Myocyte (in vitro differentiated cells): ENCODE data around the gene FCER1G. TPM values are rescaled to one million over a fixed set of nuclear protein-coding genes. Genes with fewer than 3 reads are reported as not detected.
A peak's percentile ranks its signal among the peaks of the same experiment; 100 is the strongest.

Experiments used
- DNase-seq: peaks from one replicate; pipeline ENCODE4 v3.0.0-alpha.2; 2012; ENCODE audit warnings: low read depth
- polyA plus RNA-seq: library from polyadenylated mRNA; unstranded; fragments of >200 nt; gene quantifications from one replicate; pipeline ENCODE4 v1.2.1, GENCODE V29; 2012; ENCODE audit warnings: missing spikeins
- total RNA-seq: library from RNA; depleted of rRNA; stranded (reverse); fragments of >200 nt; gene quantifications from 2 replicates; pipeline ENCODE4 v1.2.3, GENCODE V29; 2014

The FCER1G gene
- total RNA-seq, result not detected in 2 replicates
- 1.5 TPM for polyA plus RNA-seq

GRCh38 chr1:161215076-161215475 lies at the start of gene FCER1G:
Gene FCER1G (plus strand): TSS chr1:161215295. CDS start chr1:161215322, 27 bp downstream.
- DNase-seq, result no peak

GRCh38 chr1:161165742-161166668 lies 49.1 kb upstream of the FCER1G start, which contains the start of gene PPOX:
Gene PPOX (plus strand): TSS chr1:161166426. CDS start chr1:161166848, 422 bp downstream.
- DNase-seq, result peak; percentile 99

- no peak for DNase-seq
Observed at GRCh38 chr1:161166669-161167548, 48.2 kb upstream of the FCER1G start.

GRCh38 chr1:161168906-161169305 lies 46.2 kb upstream of the FCER1G start:
- DNase-seq, result no peak

- no peak for DNase-seq
Observed at GRCh38 chr1:161171191-161171590, 43.9 kb upstream of the FCER1G start.

GRCh38 chr1:161171696-161172095 lies 43.4 kb upstream of the FCER1G start:
- no peak for DNase-seq

GRCh38 chr1:161172349-161172748 lies 42.7 kb upstream of the FCER1G start:
- DNase-seq, result no peak

GRCh38 chr1:161172776-161173376 lies 42.2 kb upstream of the FCER1G start:
- DNase-seq, result peak; percentile 74

GRCh38 chr1:161173711-161174110 lies 41.4 kb upstream of the FCER1G start:
- no peak for DNase-seq

GRCh38 chr1:161174911-161175310 lies 40.2 kb upstream of the FCER1G start:
- DNase-seq, result no peak

- no peak for DNase-seq
Observed at GRCh38 chr1:161175771-161176453, 39.2 kb upstream of the FCER1G start.

GRCh38 chr1:161176468-161177111 lies 38.5 kb upstream of the FCER1G start:
- no peak for DNase-seq

GRCh38 chr1:161177112-161177935 lies 37.8 kb upstream of the FCER1G start, which contains the start of gene B4GALT3:
Gene B4GALT3 (minus strand): TSS chr1:161177507. CDS start chr1:161176060, 1,447 bp downstream.
- DNase-seq, result peak; percentile 80

GRCh38 chr1:161177936-161178244 lies 37.2 kb upstream of the FCER1G start:
- no peak for DNase-seq

- DNase-seq, result no peak
Observed at GRCh38 chr1:161179698-161180097, 35.4 kb upstream of the FCER1G start.

- DNase-seq, result peak; percentile 65
Observed at GRCh38 chr1:161180639-161181038, 34.5 kb upstream of the FCER1G start.

GRCh38 chr1:161182214-161182613 lies 32.9 kb upstream of the FCER1G start:
- DNase-seq, result no peak

- peak; percentile 99 for DNase-seq
Observed at GRCh38 chr1:161185282-161185682, 29.8 kb upstream of the FCER1G start.

- DNase-seq, result no peak
Observed at GRCh38 chr1:161185732-161186311, 29.3 kb upstream of the FCER1G start.
